HG03108 (cell line): ENCODE data around the gene SH2D1A.

ENCODE experiments used
- ATAC-seq: cut with Tn5 transposase; IDR thresholded peaks from one replicate; pipeline ENCODE4 v1.9.1; 2021; ENCODE audit warnings: moderate library complexity; ENCODE audit not compliant: unreplicated experiment

SH2D1A gene

DNA sequence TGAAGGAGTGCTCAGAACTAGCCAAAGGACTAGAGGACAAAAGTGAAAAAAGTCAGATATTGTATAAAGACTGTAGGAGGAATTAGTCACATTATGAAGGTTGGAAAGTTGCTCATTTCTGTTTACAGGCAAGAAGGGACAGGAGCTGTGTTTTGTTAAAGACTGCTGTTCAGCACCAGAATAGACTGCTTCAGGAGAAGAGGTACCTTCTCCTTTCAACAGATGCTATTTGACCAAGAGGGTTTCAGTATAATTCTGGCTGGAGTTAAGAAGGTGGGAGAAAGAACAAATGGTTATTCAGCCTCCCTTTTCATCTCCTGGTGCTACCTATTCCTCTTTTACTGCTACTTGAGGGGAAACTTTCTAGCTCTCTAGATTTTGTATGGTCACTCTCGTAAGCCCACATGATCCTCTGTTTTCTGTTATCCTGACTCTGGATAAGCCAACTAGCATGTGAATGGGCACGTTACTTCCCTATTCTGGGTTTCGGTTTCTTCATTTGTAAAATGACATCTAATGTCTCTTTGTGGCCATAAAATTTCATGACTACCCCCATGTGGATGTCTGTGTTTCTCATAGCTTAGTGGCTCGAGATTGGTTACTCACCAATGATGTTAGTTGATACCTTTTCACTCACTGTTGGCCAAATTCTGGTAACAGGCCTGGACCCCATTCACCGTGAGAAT lies 68.9 kb downstream of the SH2D1A start:
- no peak for ATAC-seq

DNA sequence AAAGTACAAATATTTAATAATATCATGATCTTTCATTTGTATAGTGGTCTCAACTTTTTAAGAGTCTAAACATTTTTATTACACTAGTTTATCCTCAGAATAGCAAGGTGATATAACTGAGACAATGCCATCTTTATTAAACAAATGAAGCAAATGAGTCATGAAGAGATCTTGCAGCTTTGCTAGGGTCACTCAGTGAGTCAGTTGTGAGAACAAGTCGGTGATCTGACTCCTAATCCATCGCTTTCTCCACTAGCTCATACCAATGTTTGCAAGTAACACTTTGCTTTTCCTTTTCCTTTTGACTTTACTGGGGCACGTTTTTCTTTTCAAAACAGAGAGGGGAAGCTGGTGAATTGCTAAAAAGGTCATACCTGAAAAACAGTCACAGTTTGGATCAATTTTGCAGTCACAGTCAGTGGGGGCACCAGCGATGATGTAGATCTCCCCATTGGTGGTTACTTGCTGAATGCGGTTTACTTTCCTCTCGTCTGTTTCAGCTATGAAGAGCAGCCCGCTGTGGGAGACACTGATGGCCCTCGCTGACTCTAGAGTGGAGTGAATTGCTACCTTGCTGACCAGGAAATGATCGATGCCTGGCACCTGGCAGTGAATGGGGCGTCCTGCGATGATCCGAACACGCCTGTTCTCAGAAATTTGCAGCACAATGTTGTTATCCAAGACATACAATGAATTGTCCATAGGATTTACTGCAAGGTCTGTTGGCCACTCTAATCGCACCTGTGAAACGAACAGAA lies 75.7 kb downstream of the SH2D1A start:
- ATAC-seq = no peak
